ENCODE data around the gene CDYL2. TPM values are rescaled to one million over a fixed set of nuclear protein-coding genes. Genes with fewer than 3 reads are reported as not detected.

CDYL2 gene
- total RNA-seq, 1 donor from 2014 or later = 26.5 TPM

DNA sequence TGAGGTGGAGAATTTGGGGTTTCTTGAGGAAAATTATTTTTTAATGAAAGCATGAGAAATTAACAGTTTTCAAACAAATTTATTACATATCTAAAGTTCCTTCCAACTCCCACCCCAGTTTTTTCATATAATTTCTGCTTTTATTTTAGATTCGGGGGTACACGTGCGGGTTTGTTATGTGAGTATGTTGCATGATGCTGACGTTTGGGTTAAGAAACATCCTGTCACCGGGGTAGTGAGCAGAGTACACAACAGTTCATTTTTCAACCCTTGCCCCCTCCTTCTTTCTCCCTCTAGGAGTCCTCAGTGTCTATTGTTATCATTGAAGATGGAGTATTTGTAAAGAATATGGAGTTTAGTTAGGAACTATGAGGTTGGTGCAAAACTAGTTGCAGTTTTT lies 31.8 kb upstream of the CDYL2 start:
- Histone ChIP-seq H3K4me3 (ENCODE audit: insufficient read depth, low read depth, low read length) (no peak overlapping the region), H2AFZ (ENCODE audit: low read depth, low read length) (no peak overlapping the region), H3K27me3 (ENCODE audit: insufficient read depth, low read length) (no peaks in the 10 kb centered on the region), H3K4me1 (ENCODE audit: insufficient read depth, low read length) (no peaks in the 10 kb centered on the region), H3K36me3 (ENCODE audit: insufficient read depth, low read length) (no peaks in the 10 kb centered on the region), H3K9ac (ENCODE audit: low read length) (no peak overlapping the region), H3K79me2 (ENCODE audit: insufficient read depth, low read length) (no peaks in the 10 kb centered on the region), H3K4me2 (ENCODE audit: low read length) (no peak overlapping the region), H4K20me1 (ENCODE audit: insufficient read depth, low read length) (no peaks in the 10 kb centered on the region), H3K27ac (ENCODE audit: low read depth, low read length) (no peak overlapping the region), H3K9me3 (ENCODE audit: insufficient read depth, low read depth, low read length) (no peaks in the 10 kb centered on the region)
- Mint-ChIP-seq H3K27me3 (ENCODE audit: low read depth, unreplicated experiment) (peaks cover 2% of the 10 kb centered on the region), H3K36me3 (ENCODE audit: low read depth, unreplicated experiment) (no peaks in the 10 kb centered on the region), H3K27ac (ENCODE audit: unreplicated experiment) (peak overlapping the region; percentile 86), H3K4me3 (ENCODE audit: unreplicated experiment) (peak overlapping the region; percentile 27), H3K9me3 (ENCODE audit: unreplicated experiment) (peaks cover 5% of the 10 kb centered on the region), H3K4me1 (ENCODE audit: low read depth, unreplicated experiment) (peaks cover 10% of the 10 kb centered on the region)
- FAIRE-seq = no peak
- TF ChIP-seq, protein P1, sequence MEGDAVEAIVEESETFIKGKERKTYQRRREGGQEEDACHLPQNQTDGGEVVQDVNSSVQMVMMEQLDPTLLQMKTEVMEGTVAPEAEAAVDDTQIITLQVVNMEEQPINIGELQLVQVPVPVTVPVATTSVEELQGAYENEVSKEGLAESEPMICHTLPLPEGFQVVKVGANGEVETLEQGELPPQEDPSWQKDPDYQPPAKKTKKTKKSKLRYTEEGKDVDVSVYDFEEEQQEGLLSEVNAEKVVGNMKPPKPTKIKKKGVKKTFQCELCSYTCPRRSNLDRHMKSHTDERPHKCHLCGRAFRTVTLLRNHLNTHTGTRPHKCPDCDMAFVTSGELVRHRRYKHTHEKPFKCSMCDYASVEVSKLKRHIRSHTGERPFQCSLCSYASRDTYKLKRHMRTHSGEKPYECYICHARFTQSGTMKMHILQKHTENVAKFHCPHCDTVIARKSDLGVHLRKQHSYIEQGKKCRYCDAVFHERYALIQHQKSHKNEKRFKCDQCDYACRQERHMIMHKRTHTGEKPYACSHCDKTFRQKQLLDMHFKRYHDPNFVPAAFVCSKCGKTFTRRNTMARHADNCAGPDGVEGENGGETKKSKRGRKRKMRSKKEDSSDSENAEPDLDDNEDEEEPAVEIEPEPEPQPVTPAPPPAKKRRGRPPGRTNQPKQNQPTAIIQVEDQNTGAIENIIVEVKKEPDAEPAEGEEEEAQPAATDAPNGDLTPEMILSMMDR (IDR thresholded peaks at IDR 0.05; ENCODE audit: insufficient read depth, low read depth, low read length) = no peak
- no peak for TF ChIP-seq EZH2 (IDR thresholded peaks at IDR 0.05; ENCODE audit: insufficient read depth, low read length)
- no peak for DNase-seq (ENCODE audit: low read depth)

DNA sequence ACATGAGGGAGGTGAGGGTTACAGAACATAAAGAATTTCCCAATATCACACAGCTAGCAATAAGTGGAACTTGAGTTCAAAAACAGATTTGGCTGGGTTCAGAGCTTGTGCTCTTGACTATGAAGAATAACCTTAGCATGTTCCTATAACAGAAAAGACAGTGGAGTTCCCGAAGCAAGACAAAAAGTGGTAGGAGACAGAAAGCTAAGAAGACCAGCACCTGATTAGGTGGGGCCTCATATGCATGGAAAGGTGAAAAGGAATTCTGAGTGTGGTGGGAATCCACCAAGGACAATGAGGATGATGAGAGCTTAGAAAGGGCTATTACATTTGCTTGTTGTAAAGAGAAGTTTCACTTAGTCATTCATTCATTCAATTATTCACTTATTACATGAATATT lies 26.6 kb upstream of the CDYL2 start:
- FAIRE-seq (no peak), DNase-seq (ENCODE audit: low read depth) (no peak)
- H3K27me3 ChIP-seq (ENCODE audit: insufficient read depth, low read length) = no peaks in the 10 kb centered on the region
- no peak overlapping the region for H3K27ac ChIP-seq (ENCODE audit: low read depth, low read length)
- Mint-ChIP-seq H3K9me3 (ENCODE audit: unreplicated experiment) (peaks cover 1% of the 10 kb centered on the region), H3K27me3 (ENCODE audit: low read depth, unreplicated experiment) (peaks cover 18% of the 10 kb centered on the region), H3K4me3 (ENCODE audit: unreplicated experiment) (no peak overlapping the region), H3K36me3 (ENCODE audit: low read depth, unreplicated experiment) (no peaks in the 10 kb centered on the region), H3K27ac (ENCODE audit: unreplicated experiment) (no peak overlapping the region), H3K4me1 (ENCODE audit: low read depth, unreplicated experiment) (peaks cover 3% of the 10 kb centered on the region)
- no peaks in the 10 kb centered on the region for H3K36me3 ChIP-seq (ENCODE audit: insufficient read depth, low read length)
- H3K9ac ChIP-seq (ENCODE audit: low read length) = no peak overlapping the region
- no peaks in the 10 kb centered on the region for H4K20me1 ChIP-seq (ENCODE audit: insufficient read depth, low read length)
- H3K79me2 ChIP-seq (ENCODE audit: insufficient read depth, low read length) = no peaks in the 10 kb centered on the region
- TF ChIP-seq, protein P1 (IDR thresholded peaks at IDR 0.05; ENCODE audit: insufficient read depth, low read depth, low read length) = no peak
- TF ChIP-seq EZH2 (IDR thresholded peaks at IDR 0.05; ENCODE audit: insufficient read depth, low read length) = no peak
- H2AFZ ChIP-seq (ENCODE audit: low read depth, low read length) = no peak overlapping the region
- no peak overlapping the region for H3K4me2 ChIP-seq (ENCODE audit: low read length)
- H3K4me1 ChIP-seq (ENCODE audit: insufficient read depth, low read length) = no peaks in the 10 kb centered on the region
- H3K4me3 ChIP-seq (ENCODE audit: insufficient read depth, low read depth, low read length) = no peak overlapping the region
- H3K9me3 ChIP-seq (ENCODE audit: insufficient read depth, low read depth, low read length) = no peaks in the 10 kb centered on the region

DNA sequence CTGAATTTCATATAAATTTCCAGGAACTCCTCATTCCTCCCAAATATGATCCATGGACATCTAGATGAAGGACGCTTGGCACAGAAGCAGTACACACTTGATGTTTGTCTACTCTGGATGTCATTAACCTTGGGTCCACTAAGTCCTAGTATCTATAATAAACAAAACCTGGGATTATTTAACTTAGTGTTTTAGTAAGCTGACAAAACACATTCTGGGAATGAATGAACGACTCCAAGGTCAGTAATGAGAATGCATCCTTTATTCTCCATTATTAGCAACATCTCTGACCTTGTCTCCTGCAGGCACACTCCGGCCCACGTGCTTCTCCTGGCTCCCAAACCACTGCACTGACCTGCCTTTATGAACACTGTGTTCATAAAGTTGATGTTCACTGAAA lies 24.1 kb upstream of the CDYL2 start:
- no peak for FAIRE-seq
- no peak overlapping the region for H3K9ac ChIP-seq (ENCODE audit: low read length)
- Mint-ChIP-seq H3K27ac (ENCODE audit: unreplicated experiment) (no peak overlapping the region), H3K27me3 (ENCODE audit: low read depth, unreplicated experiment) (peaks cover 18% of the 10 kb centered on the region), H3K4me1 (ENCODE audit: low read depth, unreplicated experiment) (peaks cover under 1% of the 10 kb centered on the region), H3K4me3 (ENCODE audit: unreplicated experiment) (no peak overlapping the region), H3K9me3 (ENCODE audit: unreplicated experiment) (peaks cover 1% of the 10 kb centered on the region), H3K36me3 (ENCODE audit: low read depth, unreplicated experiment) (no peaks in the 10 kb centered on the region)
- H3K4me1 ChIP-seq (ENCODE audit: insufficient read depth, low read length) = no peaks in the 10 kb centered on the region
- H3K4me2 ChIP-seq (ENCODE audit: low read length) = no peak overlapping the region
- no peaks in the 10 kb centered on the region for H3K9me3 ChIP-seq (ENCODE audit: insufficient read depth, low read depth, low read length)
- no peak for TF ChIP-seq EZH2 (IDR thresholded peaks at IDR 0.05; ENCODE audit: insufficient read depth, low read length)
- TF ChIP-seq, protein P1 (IDR thresholded peaks at IDR 0.05; ENCODE audit: insufficient read depth, low read depth, low read length) = no peak
- H3K4me3 ChIP-seq (ENCODE audit: insufficient read depth, low read depth, low read length) = no peak overlapping the region
- H3K27me3 ChIP-seq (ENCODE audit: insufficient read depth, low read length) = no peaks in the 10 kb centered on the region
- H2AFZ ChIP-seq (ENCODE audit: low read depth, low read length) = no peak overlapping the region
- H3K27ac ChIP-seq (ENCODE audit: low read depth, low read length) = no peak overlapping the region
- no peaks in the 10 kb centered on the region for H3K36me3 ChIP-seq (ENCODE audit: insufficient read depth, low read length)
- H3K79me2 ChIP-seq (ENCODE audit: insufficient read depth, low read length) = no peaks in the 10 kb centered on the region
- no peak for DNase-seq (ENCODE audit: low read depth)
- no peaks in the 10 kb centered on the region for H4K20me1 ChIP-seq (ENCODE audit: insufficient read depth, low read length)
